ENCODE measurements around the gene CYGB. TPM values are rescaled to one million over a fixed set of nuclear protein-coding genes. Genes with fewer than 3 reads are reported as not detected.

The CYGB gene
- total RNA-seq, 1 donor from 2014 or later, result 34.3 TPM

- Histone ChIP-seq H3K36me3 (no peaks in the 10 kb centered on the region), H3K27me3 (no peaks in the 10 kb centered on the region), H3K27ac (peak overlapping the region; percentile 83), H3K4me3 (no peak overlapping the region), H3K9me3 (no peaks in the 10 kb centered on the region), H3K4me1 (peaks cover 39% of the 10 kb centered on the region)
- intact Hi-C loops (cut with DNase I), result no loop called here
- no peak for TF ChIP-seq CTCF (IDR thresholded peaks at IDR 0.05)
- no peak for DNase-seq
- peak; percentile 18 for ATAC-seq
Measured at GRCh38 chr17:76491271-76492122, 46.0 kb downstream of the CYGB start.

- no peak for TF ChIP-seq CTCF (IDR thresholded peaks at IDR 0.05)
- Histone ChIP-seq H3K36me3 (no peaks in the 10 kb centered on the region), H3K4me3 (no peak overlapping the region), H3K27me3 (no peaks in the 10 kb centered on the region), H3K27ac (no peak overlapping the region), H3K4me1 (peaks cover 39% of the 10 kb centered on the region), H3K9me3 (no peaks in the 10 kb centered on the region)
- intact Hi-C loops (cut with DNase I), result no loop called here
- ATAC-seq (no peak), DNase-seq (no peak)
Measured at GRCh38 chr17:76490112-76490710, 47.3 kb downstream of the CYGB start.

- Histone ChIP-seq H3K9me3 (no peaks in the 10 kb centered on the region), H3K4me3 (no peak overlapping the region), H3K27me3 (no peaks in the 10 kb centered on the region), H3K36me3 (no peaks in the 10 kb centered on the region), H3K27ac (no peak overlapping the region), H3K4me1 (peaks cover 18% of the 10 kb centered on the region)
- ATAC-seq (no peak), DNase-seq (no peak)
- TF ChIP-seq CTCF (IDR thresholded peaks at IDR 0.05), result no peak
- intact Hi-C loops (cut with DNase I), result no loop called here
Measured at GRCh38 chr17:76487451-76488192, 49.9 kb downstream of the CYGB start.

GRCh38 chr17:76485569-76485968, 51.9 kb downstream of the CYGB start:
- intact Hi-C loops (cut with DNase I), result no loop called here
- peak; percentile 70 for ATAC-seq
- no peak overlapping the region for H3K4me3 ChIP-seq
- peaks cover under 1% of the 10 kb centered on the region for H3K4me1 ChIP-seq
- no peaks in the 10 kb centered on the region for H3K36me3 ChIP-seq
- no peaks in the 10 kb centered on the region for H3K27me3 ChIP-seq
- no peak for DNase-seq
- no peak for TF ChIP-seq CTCF (IDR thresholded peaks at IDR 0.05)
- H3K9me3 ChIP-seq, result no peaks in the 10 kb centered on the region
- H3K27ac ChIP-seq, result peak overlapping the region; percentile 32

- Histone ChIP-seq H3K27me3 (no peaks in the 10 kb centered on the region), H3K27ac (no peak overlapping the region), H3K4me1 (no peaks in the 10 kb centered on the region), H3K4me3 (no peak overlapping the region), H3K36me3 (no peaks in the 10 kb centered on the region), H3K9me3 (no peaks in the 10 kb centered on the region)
- TF ChIP-seq CTCF (IDR thresholded peaks at IDR 0.05), result no peak
- ATAC-seq (no peak), DNase-seq (no peak)
- intact Hi-C loops (cut with DNase I), result no loop called here
Measured at GRCh38 chr17:76484228-76484725, 53.2 kb downstream of the CYGB start.

Data from upper lobe of right lung (tissue), 1 donor.